ENCODE results near the gene REX1BD. TPM values are rescaled to one million over a fixed set of nuclear protein-coding genes. Genes with fewer than 3 reads are reported as not detected.

The REX1BD gene
- total and polyA plus RNA-seq, 2 of the 13 experiments (the other 11 are each of a cell fraction or from before 2014, with no cell fraction given), result 7.5 to 25.4 TPM

- no peak for TF ChIP-seq ZNF296 (CRISPR knock-in tag; conservative IDR thresholded peaks at IDR 0.05)
- TF ChIP-seq GATAD1 (CRISPR knock-in tag; IDR thresholded peaks at IDR 0.05), result no peak; the same call in 1 of the 2 replicates
- TF ChIP-seq KDM6A (CRISPR knock-in tag; IDR thresholded peaks at IDR 0.05; ENCODE audit: low read depth), result no peak
- no peak for TF ChIP-seq ZNF883 (CRISPR knock-in tag; IDR thresholded peaks at IDR 0.05; ENCODE audit: not compliant biosample characterization)
- no peak for TF ChIP-seq GTF2F1 (IDR thresholded peaks at IDR 0.05; ENCODE audit: low read length)
- no peak for TF ChIP-seq CBX2 (IDR thresholded peaks at IDR 0.05; ENCODE audit: low read depth, low read length)
- TF ChIP-seq CBX2 (CRISPR knock-in tag; IDR thresholded peaks at IDR 0.05; ENCODE audit: low read depth), result no peak
- no peak for TF ChIP-seq ZBTB40 (IDR thresholded peaks at IDR 0.05)
- no peak for TF ChIP-seq ZBTB40 (CRISPR knock-in tag; IDR thresholded peaks at IDR 0.05)
- TF ChIP-seq ZNF530 (CRISPR knock-in tag; IDR thresholded peaks at IDR 0.05; ENCODE audit: low read depth), result no peak
- no peak for TF ChIP-seq ZBTB39 (CRISPR knock-in tag; IDR thresholded peaks at IDR 0.05)
- no peak for TF ChIP-seq DZIP1 (CRISPR knock-in tag; IDR thresholded peaks at IDR 0.05)
- TF ChIP-seq DR1 (CRISPR knock-in tag; IDR thresholded peaks at IDR 0.05), result no peak
These were observed 22.9 kb downstream of the REX1BD start (continued) for GRCh38 chr19:18611327-18612050.
